ENCODE results near the gene CENPM. TPM values are rescaled to one million over a fixed set of nuclear protein-coding genes. Genes with fewer than 3 reads are reported as not detected.

CENPM gene
- total RNA-seq, 2 donors from 2014 or later: 0.79 to 2.0 TPM

- peak; percentile 60 to 83 for ATAC-seq
- intact Hi-C loops (cut with DNase I): loop anchor here in 1 of 2 donors (10.0 kb wide), 1 partner anchor 215 kb away; no protein-coding TSS in a partner anchor
- DNase-seq: peak; percentile 79
These were observed 27.4 kb downstream of the CENPM start for GRCh38 chr22:41919357-41920224.

GRCh38 chr22:41917903-41918791, 28.8 kb downstream of the CENPM start:
- peak; percentile 75 for DNase-seq
- ATAC-seq: peak in 1 of 2 donors; percentile 5
- intact Hi-C loops (cut with DNase I): no loop called here

GRCh38 chr22:41917375-41917902, 29.5 kb downstream of the CENPM start:
- no peak for DNase-seq
- ATAC-seq: no peak
- intact Hi-C loops (cut with DNase I): no loop called here

- intact Hi-C loops (cut with DNase I): no loop called here
- no peak for ATAC-seq
- no peak for DNase-seq
These were observed 30.1 kb downstream of the CENPM start for GRCh38 chr22:41916745-41917358.

- ATAC-seq (no peak), DNase-seq (no peak)
- intact Hi-C loops (cut with DNase I): no loop called here
These were observed 31.0 kb downstream of the CENPM start for GRCh38 chr22:41915786-41916493.

- intact Hi-C loops (cut with DNase I): no loop called here
- DNase-seq: no peak
- ATAC-seq: peak; percentile 50 to 58
These were observed 31.7 kb downstream of the CENPM start, which contains the start of gene SHISA8 for GRCh38 chr22:41915035-41915785. Gene SHISA8 (minus strand): TSS chr22:41915074. CDS start chr22:41914667, 407 bp downstream.

- intact Hi-C loops (cut with DNase I): no loop called here
- no peak for DNase-seq
- ATAC-seq: no peak
These were observed 32.3 kb downstream of the CENPM start for GRCh38 chr22:41914611-41915034.

GRCh38 chr22:41913842-41914534, 33.0 kb downstream of the CENPM start:
- ATAC-seq (no peak), DNase-seq (no peak)
- intact Hi-C loops (cut with DNase I): no loop called here

- no peak for DNase-seq
- intact Hi-C loops (cut with DNase I): no loop called here
- no peak for ATAC-seq
These were observed 33.8 kb downstream of the CENPM start for GRCh38 chr22:41913040-41913719.

- intact Hi-C loops (cut with DNase I): no loop called here
- ATAC-seq: no peak
- DNase-seq: no peak
These were observed 34.5 kb downstream of the CENPM start for GRCh38 chr22:41912338-41913039.

- DNase-seq: no peak
- no peak for ATAC-seq
- intact Hi-C loops (cut with DNase I): no loop called here
These were observed 35.8 kb downstream of the CENPM start for GRCh38 chr22:41911001-41911611.

GRCh38 chr22:41910050-41911000, 36.6 kb downstream of the CENPM start:
- peak; percentile 52 for DNase-seq
- peak; percentile 41 to 73 for ATAC-seq
- intact Hi-C loops (cut with DNase I): no loop called here

- DNase-seq: no peak
- intact Hi-C loops (cut with DNase I): no loop called here
- ATAC-seq: peak in 1 of 2 donors; percentile 1
These were observed 37.5 kb downstream of the CENPM start for GRCh38 chr22:41909310-41910049.
